Suprapubic skin (tissue), 4 donors: ENCODE data around the gene MED12L. TPM values are rescaled to one million over a fixed set of nuclear protein-coding genes. Genes with fewer than 3 reads are reported as not detected.

Experiments
- DNase-seq, 2 donors: peaks; one replicate each; pipeline ENCODE4 v3.0.0-alpha.2; 2019; ENCODE audit warnings: low spot score in 2 of 2
- H3K27ac ChIP-seq: fragments of 200-600 bp; sonication (generic); one replicate; pipeline ENCODE4 v1.5.1; 2019
- H3K27me3 ChIP-seq: fragments of 200-600 bp; sonication (generic); one replicate; pipeline ENCODE4 v1.5.1; 2019
- H3K36me3 ChIP-seq: fragments of 200-600 bp; sonication (generic); one replicate; pipeline ENCODE4 v1.5.1; 2019
- H3K4me1 ChIP-seq: fragments of 200-600 bp; sonication (generic); one replicate; pipeline ENCODE4 v1.5.1; 2019
- H3K4me3 ChIP-seq: fragments of 200-600 bp; sonication (generic); one replicate; pipeline ENCODE4 v1.5.1; 2019; ENCODE audit warnings: mild to moderate bottlenecking
- H3K9me3 ChIP-seq: fragments of 200-600 bp; sonication (generic); one replicate; pipeline ENCODE4 v1.5.1; 2019
- EP300 ChIP-seq: sonication (generic); formaldehyde crosslinking; IDR thresholded peaks from one replicate; pipeline ENCODE4 v1.6.1; 2017; ENCODE audit warnings: antibody characterized with exemption
- POLR2A ChIP-seq, 2 donors: fragments of 450-650 bp; IDR thresholded peaks; one replicate each; pipeline ENCODE4 v1.6.1; 2017; ENCODE audit warnings: antibody characterized with exemption in 2 of 2, mild to moderate bottlenecking in 2 of 2, moderate library complexity in 2 of 2
- POLR2AphosphoS5 ChIP-seq, 3 donors: sonication (generic); formaldehyde crosslinking; IDR thresholded peaks; one replicate each; pipeline ENCODE4 v1.6.1; 2017; ENCODE audit warnings: antibody characterized with exemption in 3 of 3
- WGBS: methylation state at CpG from one replicate; pipeline ENCODE4 v1.1.5; 2018; 5-methylcytosine and 5-hydroxymethylcytosine counted together
- total RNA-seq, 4 donors: library from RNA; depleted of rRNA; stranded (reverse); fragments of >200 nt; gene quantifications; one replicate each; pipeline ENCODE4 v1.1.0, GENCODE V29; 2016
- TF ChIP-seq, protein P1 (sequence below), 2 donors: fragments of 200-600 bp in 1 of 2; fragments of 450-650 bp in 1 of 2; sonication (generic) in 1 of 2; IDR thresholded peaks; one replicate each; pipeline ENCODE4 v1.5.1; 2016 to 2019; ENCODE audit warnings: antibody characterized with exemption in 2 of 2, mild to moderate bottlenecking in 1 of 2, moderate library complexity in 1 of 2

MED12L gene
- total RNA-seq, 4 donors from 2014 or later = 0.08 to 0.80 (median 0.22) TPM

DNA sequence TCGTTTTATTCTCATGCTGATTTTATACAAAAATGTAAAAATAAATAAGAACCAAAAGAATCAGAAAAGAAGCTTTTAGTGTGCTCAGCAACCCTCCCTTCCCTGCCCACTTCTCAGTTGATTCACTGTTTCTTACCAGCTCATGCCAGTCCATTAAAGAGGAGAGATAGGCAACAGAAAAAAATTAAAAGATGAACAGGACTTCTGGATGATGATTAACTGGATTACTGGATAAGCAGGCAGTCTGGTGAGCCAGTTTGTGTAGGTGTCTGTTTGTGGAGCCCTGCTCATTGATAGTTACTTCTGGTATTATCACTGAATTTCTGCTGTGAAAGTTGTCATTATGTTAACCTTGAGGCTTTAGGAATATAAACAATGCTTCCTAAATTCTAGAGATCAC, 132.7 kb downstream of the MED12L start:
- no peaks in the 10 kb centered on the region for H3K9me3 ChIP-seq
- DNase-seq = no peak
- no peaks in the 10 kb centered on the region for H3K27me3 ChIP-seq
- H3K27ac ChIP-seq = no peak overlapping the region
- H3K4me3 ChIP-seq = no peak overlapping the region
- 55% methylated on average over 1 of the region's 1 CpG for WGBS
- no peaks in the 10 kb centered on the region for H3K4me1 ChIP-seq
- no peak for TF ChIP-seq POLR2A (IDR thresholded peaks at IDR 0.05)
- TF ChIP-seq, protein P1, sequence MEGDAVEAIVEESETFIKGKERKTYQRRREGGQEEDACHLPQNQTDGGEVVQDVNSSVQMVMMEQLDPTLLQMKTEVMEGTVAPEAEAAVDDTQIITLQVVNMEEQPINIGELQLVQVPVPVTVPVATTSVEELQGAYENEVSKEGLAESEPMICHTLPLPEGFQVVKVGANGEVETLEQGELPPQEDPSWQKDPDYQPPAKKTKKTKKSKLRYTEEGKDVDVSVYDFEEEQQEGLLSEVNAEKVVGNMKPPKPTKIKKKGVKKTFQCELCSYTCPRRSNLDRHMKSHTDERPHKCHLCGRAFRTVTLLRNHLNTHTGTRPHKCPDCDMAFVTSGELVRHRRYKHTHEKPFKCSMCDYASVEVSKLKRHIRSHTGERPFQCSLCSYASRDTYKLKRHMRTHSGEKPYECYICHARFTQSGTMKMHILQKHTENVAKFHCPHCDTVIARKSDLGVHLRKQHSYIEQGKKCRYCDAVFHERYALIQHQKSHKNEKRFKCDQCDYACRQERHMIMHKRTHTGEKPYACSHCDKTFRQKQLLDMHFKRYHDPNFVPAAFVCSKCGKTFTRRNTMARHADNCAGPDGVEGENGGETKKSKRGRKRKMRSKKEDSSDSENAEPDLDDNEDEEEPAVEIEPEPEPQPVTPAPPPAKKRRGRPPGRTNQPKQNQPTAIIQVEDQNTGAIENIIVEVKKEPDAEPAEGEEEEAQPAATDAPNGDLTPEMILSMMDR (IDR thresholded peaks at IDR 0.05) = no peak
- TF ChIP-seq EP300 = no peak
- TF ChIP-seq POLR2AphosphoS5 (IDR thresholded peaks at IDR 0.05) = no peak
- H3K36me3 ChIP-seq = no peaks in the 10 kb centered on the region

DNA sequence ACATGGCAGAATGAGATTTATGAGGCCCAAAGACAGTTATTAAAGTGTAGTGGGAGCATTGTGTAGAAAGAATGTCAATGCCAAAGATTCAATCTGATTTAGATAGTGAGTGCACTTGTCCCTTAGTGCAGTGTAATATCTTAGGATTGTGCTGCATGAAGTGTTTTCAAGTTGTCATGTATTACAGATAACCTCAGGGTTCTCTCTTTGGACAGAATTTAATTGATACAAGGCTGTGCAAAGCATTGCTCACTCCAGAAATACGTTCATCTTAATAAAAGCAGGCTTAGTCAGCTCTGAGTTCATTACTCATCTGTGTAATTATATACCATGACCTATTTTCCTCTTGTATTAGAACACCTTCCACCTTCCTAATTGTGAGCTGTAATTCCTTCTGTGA, 133.6 kb downstream of the MED12L start:
- DNase-seq = no peak
- no peaks in the 10 kb centered on the region for H3K27me3 ChIP-seq
- TF ChIP-seq POLR2A (IDR thresholded peaks at IDR 0.05) = no peak
- TF ChIP-seq, protein P1 (IDR thresholded peaks at IDR 0.05) = no peak
- no peak for TF ChIP-seq EP300
- TF ChIP-seq POLR2AphosphoS5 (IDR thresholded peaks at IDR 0.05) = no peak
- WGBS = 31% methylated on average over 1 of the region's 1 CpG
- no peaks in the 10 kb centered on the region for H3K4me1 ChIP-seq
- no peak overlapping the region for H3K27ac ChIP-seq
- H3K9me3 ChIP-seq = no peaks in the 10 kb centered on the region
- no peak overlapping the region for H3K4me3 ChIP-seq
- no peaks in the 10 kb centered on the region for H3K36me3 ChIP-seq

DNA sequence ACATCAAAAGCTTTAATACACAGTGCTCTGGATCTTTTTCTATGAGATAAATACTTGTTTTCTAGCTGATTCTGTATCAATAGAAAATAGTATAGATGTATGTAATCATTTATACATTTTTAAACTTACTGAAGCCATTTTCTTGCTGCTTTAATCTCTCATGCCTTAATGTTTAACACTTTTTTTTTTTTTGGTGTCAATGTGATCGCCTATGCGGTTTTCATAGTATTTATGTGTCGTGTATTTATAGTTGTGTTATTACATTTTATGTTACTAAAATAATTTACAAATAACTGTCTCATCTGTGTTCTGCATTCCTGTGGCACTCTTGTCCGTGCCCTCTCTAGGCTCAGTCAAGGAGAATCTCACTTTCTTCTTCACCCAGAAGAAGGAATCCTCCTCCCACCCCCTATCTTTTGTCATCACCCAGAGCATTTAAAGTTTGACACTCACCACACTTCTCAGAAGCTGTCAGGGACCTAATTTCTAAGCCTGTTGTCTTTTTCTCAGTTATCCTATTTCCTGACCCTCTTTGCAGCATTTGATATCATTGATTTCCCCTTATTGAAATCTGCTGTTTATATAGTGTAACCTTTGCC, 138.9 kb downstream of the MED12L start:
- whole genome bisulfite sequencing = 90% methylated on average over 4 of the region's 4 CpGs
- Histone ChIP-seq H3K27me3 (no peaks in the 10 kb centered on the region), H3K9me3 (no peaks in the 10 kb centered on the region), H3K4me3 (no peak overlapping the region), H3K36me3 (no peaks in the 10 kb centered on the region), H3K4me1 (peaks cover 18% of the 10 kb centered on the region), H3K27ac (no peak overlapping the region)
- DNase-seq = no peak
- TF ChIP-seq EP300 (no peak), POLR2AphosphoS5 (IDR thresholded peaks at IDR 0.05) (no peak), POLR2A (IDR thresholded peaks at IDR 0.05) (no peak)
- TF ChIP-seq, protein P1 (IDR thresholded peaks at IDR 0.05) = no peak

DNA sequence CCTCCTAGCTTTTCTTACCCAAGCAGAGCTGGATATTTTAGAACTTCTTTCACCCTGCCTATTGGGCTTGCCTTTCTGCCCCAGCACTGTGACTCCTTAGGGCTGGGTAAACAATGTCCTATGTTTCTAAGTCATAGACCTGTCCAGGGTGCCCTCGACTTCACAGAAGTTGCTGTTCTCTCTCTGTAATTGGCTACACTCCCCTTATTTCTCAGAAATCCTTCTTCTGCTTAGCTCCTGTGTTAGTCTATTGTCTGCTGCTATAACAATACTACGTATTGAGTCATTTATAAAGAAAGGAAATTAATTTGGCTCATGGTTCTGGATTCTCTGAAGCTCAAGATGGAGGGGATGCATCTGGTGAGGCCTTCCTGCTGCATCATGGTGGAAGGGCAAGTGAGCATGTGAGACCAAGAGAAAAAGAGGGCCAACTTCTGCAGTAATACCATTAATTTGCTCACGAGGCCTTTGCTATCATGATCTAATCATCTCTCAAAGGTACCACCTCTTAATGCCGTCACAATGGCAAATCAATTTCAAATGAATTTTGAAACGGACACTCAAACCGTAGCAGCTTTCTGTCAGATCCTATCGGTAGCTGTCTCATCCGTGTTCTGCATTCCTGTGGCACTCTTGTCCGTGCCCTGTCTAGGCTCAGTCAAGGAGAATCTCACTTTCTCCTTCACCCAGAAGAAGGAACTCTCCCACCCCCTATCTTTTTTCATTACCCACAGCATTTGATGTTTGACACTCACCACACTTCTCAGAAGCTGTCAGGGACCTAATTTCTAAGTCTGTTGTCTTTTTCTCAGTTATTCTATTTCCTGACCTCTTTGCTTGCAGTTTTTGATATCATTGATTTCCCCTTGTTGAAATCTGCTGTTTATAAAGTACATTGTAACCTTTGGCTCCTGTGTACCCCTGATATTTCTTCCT, 139.8 kb downstream of the MED12L start:
- DNase-seq = no peak
- no peak overlapping the region for H3K4me3 ChIP-seq
- H3K27me3 ChIP-seq = no peaks in the 10 kb centered on the region
- TF ChIP-seq POLR2AphosphoS5 (IDR thresholded peaks at IDR 0.05) (no peak), POLR2A (IDR thresholded peaks at IDR 0.05) (no peak)
- TF ChIP-seq, protein P1 (IDR thresholded peaks at IDR 0.05) = no peak
- H3K9me3 ChIP-seq = no peaks in the 10 kb centered on the region
- H3K27ac ChIP-seq = no peak overlapping the region
- no peaks in the 10 kb centered on the region for H3K36me3 ChIP-seq
- peaks cover 18% of the 10 kb centered on the region for H3K4me1 ChIP-seq
- WGBS = 76% methylated on average over 9 of the region's 9 CpGs

DNA sequence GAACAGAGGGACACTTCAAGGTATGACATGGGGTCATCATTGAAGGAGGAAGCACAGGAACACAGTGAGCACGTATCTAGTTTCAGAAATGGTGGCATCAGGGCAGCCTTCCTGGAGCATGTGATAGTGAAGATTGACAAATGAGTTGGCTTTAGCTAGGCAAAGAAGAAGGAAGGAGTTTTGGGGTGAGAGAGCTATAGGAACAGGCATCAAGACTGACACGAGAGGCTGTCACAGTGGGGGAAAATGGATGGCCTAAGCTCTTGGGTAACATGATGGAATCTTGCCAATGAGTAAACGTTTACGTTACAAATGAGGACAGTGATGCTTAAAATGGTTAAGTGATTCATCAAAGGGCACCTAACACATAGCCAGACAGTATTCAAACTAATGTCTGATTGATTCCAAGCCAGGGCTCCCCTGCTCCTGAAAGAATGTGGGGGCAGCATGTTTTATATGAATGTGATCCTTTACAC, 140.7 kb downstream of the MED12L start:
- Histone ChIP-seq H3K36me3 (no peaks in the 10 kb centered on the region), H3K4me3 (no peak overlapping the region), H3K27ac (no peak overlapping the region), H3K9me3 (no peaks in the 10 kb centered on the region), H3K4me1 (peaks cover 22% of the 10 kb centered on the region), H3K27me3 (no peaks in the 10 kb centered on the region)
- no peak for DNase-seq
- TF ChIP-seq EP300 = no peak
- TF ChIP-seq, protein P1 (IDR thresholded peaks at IDR 0.05) = no peak
- WGBS = 70% methylated on average over 4 of the region's 4 CpGs
